Neural progenitor cell (in vitro differentiated cells): ENCODE measurements around the gene FAM98A. TPM values are rescaled to one million over a fixed set of nuclear protein-coding genes. Genes with fewer than 3 reads are reported as not detected.

Source experiments
- DNase-seq: peaks from one replicate; pipeline ENCODE4 v3.0.0-alpha.2; 2016; ENCODE audit warnings: low spot score
- H2AFZ ChIP-seq: fragments of 200-600 bp; sonication (generic); replicated peaks from 2 replicates; pipeline ENCODE4 v1.6.1; 2016; ENCODE audit warnings: antibody characterized with exemption
- H3F3A ChIP-seq: fragments of 200-600 bp; sonication (generic); 2 replicates; pipeline ENCODE4 v1.6.1; 2016; ENCODE audit warnings: antibody characterized with exemption, low read depth
- H3K27ac ChIP-seq: fragments of 200-600 bp; sonication (generic); 2 replicates; pipeline ENCODE4 v1.5.1; 2016; ENCODE audit warnings: mild to moderate bottlenecking
- H3K27me3 ChIP-seq: fragments of 200-600 bp; sonication (generic); 2 replicates; pipeline ENCODE4 v1.6.1; 2016; ENCODE audit warnings: mild to moderate bottlenecking, moderate library complexity
- H3K36me3 ChIP-seq: fragments of 200-600 bp; sonication (generic); 2 replicates; pipeline ENCODE4 v1.5.1; 2016
- H3K4me1 ChIP-seq: fragments of 200-600 bp; sonication (generic); 2 replicates; pipeline ENCODE4 v1.6.1; 2016; ENCODE audit warnings: mixed run types
- H3K4me2 ChIP-seq: fragments of 200-600 bp; sonication (generic); 2 replicates; pipeline ENCODE4 v1.6.1; 2016
- H3K4me3 ChIP-seq: fragments of 200-600 bp; sonication (generic); 2 replicates; pipeline ENCODE4 v1.5.1; 2016
- H3K79me2 ChIP-seq: fragments of 200-600 bp; sonication (generic); 2 replicates; pipeline ENCODE4 v1.6.1; 2016; ENCODE audit warnings: low read depth
- H3K9ac ChIP-seq: fragments of 200-600 bp; sonication (generic); 2 replicates; pipeline ENCODE4 v1.6.1; 2016
- H3K9me3 ChIP-seq: fragments of 200-600 bp; sonication (generic); 2 replicates; pipeline ENCODE4 v1.5.1; 2016; ENCODE audit warnings: low read depth
- H4K20me1 ChIP-seq: fragments of 200-600 bp; sonication (generic); 2 replicates; pipeline ENCODE4 v1.6.1; 2016; ENCODE audit warnings: low read depth
- H3K27ac Mint-ChIP-seq: 3 replicates; pipeline ENCODE4 v1.8.0; 2021; ENCODE audit warnings: mixed read lengths
- H3K27me3 Mint-ChIP-seq: 2 replicates; pipeline ENCODE4 v1.8.0; 2022; ENCODE audit warnings: low read depth, mild to moderate bottlenecking, inconsistent platforms, moderate library complexity, mixed read lengths; ENCODE audit not compliant: insufficient read depth
- H3K36me3 Mint-ChIP-seq: 3 replicates; pipeline ENCODE4 v1.8.0; 2021; ENCODE audit warnings: mixed read lengths
- H3K4me1 Mint-ChIP-seq: 3 replicates; pipeline ENCODE4 v1.8.0; 2021; ENCODE audit warnings: mixed read lengths
- H3K4me3 Mint-ChIP-seq: 3 replicates; pipeline ENCODE4 v1.8.0; 2021; ENCODE audit warnings: mild to moderate bottlenecking, moderate library complexity, mixed read lengths
- H3K9me3 Mint-ChIP-seq: 3 replicates; pipeline ENCODE4 v1.8.0; 2020; ENCODE audit warnings: mixed read lengths
- EZH2 ChIP-seq: fragments of 200-600 bp; sonication (generic); IDR thresholded peaks from 2 replicates; pipeline ENCODE4 v1.6.1; 2017; ENCODE audit warnings: antibody characterized with exemption, mild to moderate bottlenecking, moderate library complexity
- EZH2phosphoT487 ChIP-seq: fragments of 200-600 bp; sonication (generic); IDR thresholded peaks from 2 replicates; pipeline ENCODE4 v1.6.1; 2017; ENCODE audit warnings: antibody characterized with exemption
- total RNA-seq: library from RNA; depleted of rRNA; stranded (reverse); fragments of >200 nt; gene quantifications from 2 replicates; pipeline ENCODE4 v1.2.3, GENCODE V29; 2015; ENCODE audit warnings: low replicate concordance
- TF ChIP-seq, protein P1 (sequence below): fragments of 200-600 bp; sonication (generic); IDR thresholded peaks from 2 replicates; pipeline ENCODE4 v1.5.1; 2017; ENCODE audit warnings: antibody characterized with exemption, mild to moderate bottlenecking

FAM98A gene
- total RNA-seq: 13.3 and 16.5 TPM in 2 replicates

DNA sequence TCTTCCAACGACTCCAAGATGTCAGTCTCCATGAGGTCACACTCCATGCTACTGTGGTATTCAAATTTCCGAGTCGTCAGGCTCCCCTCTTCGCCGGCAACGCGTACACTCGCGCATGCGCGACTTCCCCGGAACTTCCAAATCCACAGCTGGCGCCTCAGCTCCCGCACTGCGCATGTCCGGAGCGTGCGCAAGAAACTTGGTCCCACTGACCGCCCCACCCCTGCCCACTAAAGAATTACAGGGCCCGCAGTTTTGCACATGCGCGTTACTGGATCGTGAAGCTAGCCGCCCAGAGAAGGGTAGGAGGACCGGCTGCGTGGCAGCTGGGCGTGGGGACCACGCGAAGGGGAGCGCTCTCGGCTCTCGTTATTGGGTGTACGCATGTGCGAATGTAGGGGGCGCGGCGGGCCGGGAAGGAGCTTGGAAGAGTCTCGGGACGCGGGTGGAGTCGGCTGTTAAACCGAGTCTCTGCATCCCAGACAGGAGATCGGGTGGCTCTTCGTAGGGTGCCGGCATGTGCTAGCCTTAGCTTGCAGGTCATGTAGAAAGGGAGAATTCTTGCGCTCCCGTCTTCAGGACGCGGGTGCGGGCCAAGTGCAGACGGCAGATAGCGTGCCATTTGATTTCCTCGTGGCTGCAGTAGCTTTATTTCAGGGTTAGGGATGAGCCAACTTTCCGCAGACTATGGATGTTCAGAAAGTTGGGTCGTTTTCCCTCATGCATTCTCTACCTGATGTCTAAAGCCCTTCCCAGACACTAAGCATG, at the start of gene FAM98A:
Gene FAM98A (minus strand): TSS at position 125 of the 768 bp plus-strand sequence. CDS start 78 bp downstream, at position 47.
- Mint-ChIP-seq H3K4me3 (peak within 1 kb of the TSS; percentile 96), H3K4me1 (peaks cover 18% of the 10 kb centered on the region), H3K27ac (peak within 1 kb of the TSS; percentile 91), H3K27me3 (peaks cover 7% of the 10 kb centered on the region), H3K36me3 (peaks cover 5% of the 10 kb centered on the region), H3K9me3 (no peaks in the 10 kb centered on the region)
- TF ChIP-seq EZH2phosphoT487 (no peak), EZH2 (peak; percentile 21)
- TF ChIP-seq, protein P1, sequence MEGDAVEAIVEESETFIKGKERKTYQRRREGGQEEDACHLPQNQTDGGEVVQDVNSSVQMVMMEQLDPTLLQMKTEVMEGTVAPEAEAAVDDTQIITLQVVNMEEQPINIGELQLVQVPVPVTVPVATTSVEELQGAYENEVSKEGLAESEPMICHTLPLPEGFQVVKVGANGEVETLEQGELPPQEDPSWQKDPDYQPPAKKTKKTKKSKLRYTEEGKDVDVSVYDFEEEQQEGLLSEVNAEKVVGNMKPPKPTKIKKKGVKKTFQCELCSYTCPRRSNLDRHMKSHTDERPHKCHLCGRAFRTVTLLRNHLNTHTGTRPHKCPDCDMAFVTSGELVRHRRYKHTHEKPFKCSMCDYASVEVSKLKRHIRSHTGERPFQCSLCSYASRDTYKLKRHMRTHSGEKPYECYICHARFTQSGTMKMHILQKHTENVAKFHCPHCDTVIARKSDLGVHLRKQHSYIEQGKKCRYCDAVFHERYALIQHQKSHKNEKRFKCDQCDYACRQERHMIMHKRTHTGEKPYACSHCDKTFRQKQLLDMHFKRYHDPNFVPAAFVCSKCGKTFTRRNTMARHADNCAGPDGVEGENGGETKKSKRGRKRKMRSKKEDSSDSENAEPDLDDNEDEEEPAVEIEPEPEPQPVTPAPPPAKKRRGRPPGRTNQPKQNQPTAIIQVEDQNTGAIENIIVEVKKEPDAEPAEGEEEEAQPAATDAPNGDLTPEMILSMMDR: peak; percentile 41
- Histone ChIP-seq H4K20me1 (no peaks in the 10 kb centered on the region), H3K4me1 (peaks cover 17% of the 10 kb centered on the region), H3K4me2 (peak within 1 kb of the TSS; percentile 81), H3K27ac (no peak within 1 kb of the TSS), H3K9me3 (no peaks in the 10 kb centered on the region), H3F3A (no peaks in the 10 kb centered on the region), H3K27me3 (no peaks in the 10 kb centered on the region), H3K79me2 (peaks cover 27% of the 10 kb centered on the region), H3K36me3 (no peaks in the 10 kb centered on the region), H3K9ac (no peak within 1 kb of the TSS), H2AFZ (peak within 1 kb of the TSS; percentile 93), H3K4me3 (peak within 1 kb of the TSS; percentile 55)
- DNase-seq: peak; percentile 98

DNA sequence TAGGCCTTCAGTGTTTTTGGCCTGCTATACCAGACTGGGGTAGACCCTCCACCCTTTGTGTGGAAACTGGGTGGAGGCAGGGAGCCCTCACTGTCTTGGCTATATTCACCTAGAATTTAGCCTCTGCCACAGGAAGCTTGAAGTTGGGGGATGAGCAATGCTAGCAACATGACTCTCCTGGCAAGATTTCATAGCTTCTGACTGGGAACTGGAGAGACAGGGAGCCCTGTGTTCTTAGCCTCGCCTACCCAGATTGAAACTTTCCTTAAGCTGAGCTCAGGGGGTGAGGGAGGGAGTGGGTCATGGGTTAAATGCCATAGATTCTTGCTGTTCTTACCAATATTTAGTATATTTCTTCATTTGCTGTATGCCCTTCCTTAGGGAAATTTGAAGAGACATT, 46.8 kb upstream of the FAM98A start:
- DNase-seq: no peak
- Mint-ChIP-seq H3K4me1 (no peaks in the 10 kb centered on the region), H3K27ac (no peak overlapping the region), H3K9me3 (peaks cover 8% of the 10 kb centered on the region), H3K27me3 (peaks cover 2% of the 10 kb centered on the region), H3K4me3 (no peak overlapping the region), H3K36me3 (no peaks in the 10 kb centered on the region)
- no peaks in the 10 kb centered on the region for H3K79me2 ChIP-seq
- no peaks in the 10 kb centered on the region for H3K4me1 ChIP-seq
- no peaks in the 10 kb centered on the region for H3F3A ChIP-seq
- TF ChIP-seq EZH2phosphoT487 (no peak), EZH2 (no peak)
- TF ChIP-seq, protein P1: no peak
- H3K36me3 ChIP-seq: no peaks in the 10 kb centered on the region
- H4K20me1 ChIP-seq: no peaks in the 10 kb centered on the region
- no peak overlapping the region for H3K9ac ChIP-seq
- H3K27ac ChIP-seq: no peak overlapping the region
- no peak overlapping the region for H3K4me2 ChIP-seq
- no peaks in the 10 kb centered on the region for H3K27me3 ChIP-seq
- no peak overlapping the region for H2AFZ ChIP-seq
- H3K4me3 ChIP-seq: no peak overlapping the region
- H3K9me3 ChIP-seq: no peaks in the 10 kb centered on the region

DNA sequence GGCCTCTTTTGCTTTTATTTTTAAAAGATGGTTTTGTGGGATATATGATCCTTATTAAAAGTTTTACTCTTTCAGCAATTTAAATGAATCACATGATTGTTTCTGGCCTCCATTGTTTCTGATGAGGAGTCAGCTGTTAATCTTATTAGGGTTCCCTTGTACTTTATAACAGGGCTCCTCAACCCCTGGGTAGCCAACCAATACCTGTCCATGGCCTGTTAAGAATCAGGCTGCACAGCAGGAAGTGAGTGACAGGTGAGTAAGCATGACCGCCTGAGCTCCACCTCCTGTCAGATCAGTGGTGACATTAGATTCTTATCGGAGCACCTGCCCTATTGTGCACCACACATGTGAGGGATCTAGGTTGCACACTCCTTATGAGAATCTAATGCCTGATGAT, 45.1 kb upstream of the FAM98A start:
- H3K36me3 Mint-ChIP-seq: no peaks in the 10 kb centered on the region
- DNase-seq: no peak
- H2AFZ ChIP-seq: no peak overlapping the region
- H3K4me3 ChIP-seq: no peak overlapping the region
- no peaks in the 10 kb centered on the region for H3K4me1 Mint-ChIP-seq
- H3K4me1 ChIP-seq: no peaks in the 10 kb centered on the region
- peaks cover 2% of the 10 kb centered on the region for H3K27me3 Mint-ChIP-seq
- H3K4me3 Mint-ChIP-seq: no peak overlapping the region
- H3K9me3 ChIP-seq: no peaks in the 10 kb centered on the region
- no peaks in the 10 kb centered on the region for H3K27me3 ChIP-seq
- H3K9me3 Mint-ChIP-seq: peaks cover 8% of the 10 kb centered on the region
- H3K9ac ChIP-seq: no peak overlapping the region
- no peak overlapping the region for H3K27ac Mint-ChIP-seq
- H3F3A ChIP-seq: no peaks in the 10 kb centered on the region
- H4K20me1 ChIP-seq: no peaks in the 10 kb centered on the region
- no peaks in the 10 kb centered on the region for H3K79me2 ChIP-seq
- TF ChIP-seq EZH2phosphoT487: no peak
- TF ChIP-seq, protein P1: no peak
- no peak for TF ChIP-seq EZH2
- H3K27ac ChIP-seq: no peak overlapping the region
- H3K4me2 ChIP-seq: no peak overlapping the region
- H3K36me3 ChIP-seq: no peaks in the 10 kb centered on the region
